ENCODE measurements around the gene ZNF891. TPM values are rescaled to one million over a fixed set of nuclear protein-coding genes. Genes with fewer than 3 reads are reported as not detected.

Gene ZNF891
- 0.37 and 0.42 TPM in 2 replicates for total RNA-seq

GRCh38 chr12:133130038-133130807 is at the start of gene ZNF891, which contains the start of gene ZNF10:
TSS of gene ZNF891 (minus strand) at chr12:133130274. CDS start at chr12:133121918, 8,356 bp downstream.
TSS of gene ZNF10 (plus strand) at chr12:133130627. CDS start at chr12:133144493, 13,866 bp downstream.

GRCh38 chr12:133080368-133081158 is 49.5 kb downstream of the ZNF891 start, which contains the start of gene ZNF140:
TSS of gene ZNF140 (plus strand) at chr12:133080923. CDS start at chr12:133081321, 398 bp downstream.

Other genes with a start within 250 kb of the ZNF891 start
- gene CHFR, start 242.7 kb downstream of the ZNF891 start, total RNA-seq = 22.1 and 28.4 TPM in 2 replicates
- 3.2 and 4.4 TPM in 2 replicates for gene ZNF605, start 174.0 kb downstream of the ZNF891 start, total RNA-seq
- 2.8 and 8.7 TPM in 2 replicates for gene ZNF26, start 143.9 kb downstream of the ZNF891 start, total RNA-seq
- gene ZNF84, start 92.8 kb downstream of the ZNF891 start, total RNA-seq = 7.9 and 8.5 TPM in 2 replicates
- 6.4 and 11.5 TPM in 2 replicates for gene ZNF140, start 49.4 kb downstream of the ZNF891 start, total RNA-seq
- 1.4 and 3.3 TPM in 2 replicates for gene ZNF10, start 353 bp upstream of the ZNF891 start, total RNA-seq
- gene ZNF268, start 51.2 kb upstream of the ZNF891 start, total RNA-seq = 5.8 and 15.2 TPM in 2 replicates
- not detected in 2 replicates for gene ANHX, start 105.6 kb upstream of the ZNF891 start, total RNA-seq

Data from airway epithelial cell (primary cell).